Measurements from ENCODE around the gene ATP6V1E1.

The ATP6V1E1 gene

DNA sequence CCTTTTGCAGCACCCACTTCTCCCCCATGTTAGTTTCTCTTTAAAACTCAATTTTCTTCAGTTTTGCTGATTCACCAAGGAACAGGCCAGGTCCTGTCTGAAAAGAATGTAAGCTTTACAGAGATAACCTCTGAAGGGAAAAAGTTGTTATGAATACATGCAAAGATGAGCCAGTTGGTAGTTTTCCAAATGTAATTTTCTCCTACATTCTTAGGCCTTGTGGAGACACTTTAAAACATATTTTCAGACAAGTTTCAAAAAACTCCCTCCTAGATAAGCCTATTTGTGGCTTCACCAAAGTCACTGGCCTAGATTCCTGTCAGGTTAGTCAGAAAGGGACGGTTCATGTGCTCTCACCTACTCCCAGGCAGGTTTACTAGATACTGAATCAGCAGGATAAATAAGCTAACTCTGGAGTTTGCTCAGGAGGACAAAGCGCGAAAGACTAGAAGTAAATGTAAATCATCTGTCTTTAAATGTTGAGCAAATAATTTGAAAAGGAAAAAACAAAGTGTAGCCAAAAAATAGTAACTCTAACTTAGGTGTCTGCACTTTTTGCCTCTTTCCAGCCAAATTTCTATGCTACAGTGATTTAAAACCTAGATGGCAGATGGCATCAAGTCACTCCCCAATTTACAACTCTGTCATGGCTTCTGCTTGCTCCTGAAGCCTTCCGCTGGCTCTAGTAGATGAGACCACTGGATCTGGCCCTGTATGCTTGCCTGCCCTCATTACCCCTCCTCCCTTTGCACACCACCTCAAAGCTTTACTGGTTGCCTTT is 4.9 kb upstream of the ATP6V1E1 start:
- DNase-seq, result no peak

DNA sequence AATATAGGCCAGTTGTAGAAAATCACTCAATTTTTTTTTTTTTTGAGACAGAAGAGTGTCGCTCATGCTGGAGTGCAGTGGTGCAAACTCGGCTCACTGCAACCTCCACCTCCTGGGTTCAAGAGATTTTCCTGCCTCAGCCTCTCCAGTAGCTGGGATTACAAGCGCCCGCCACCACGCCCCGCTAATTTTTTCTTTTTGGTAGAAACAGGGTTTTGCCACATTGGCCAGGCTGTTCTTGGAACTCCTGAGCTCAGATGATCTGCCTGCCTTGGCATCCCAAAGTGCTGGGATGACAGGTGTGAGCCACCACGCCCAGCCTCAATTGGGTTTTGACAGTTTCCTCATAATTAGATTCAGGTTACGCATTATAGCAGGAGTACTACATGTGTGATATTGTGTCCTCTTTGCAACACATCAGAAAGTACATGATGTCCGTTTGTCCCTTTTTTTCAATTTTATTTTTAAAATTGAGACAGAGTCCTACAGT is 2.6 kb upstream of the ATP6V1E1 start:
- DNase-seq, result no peak

DNA sequence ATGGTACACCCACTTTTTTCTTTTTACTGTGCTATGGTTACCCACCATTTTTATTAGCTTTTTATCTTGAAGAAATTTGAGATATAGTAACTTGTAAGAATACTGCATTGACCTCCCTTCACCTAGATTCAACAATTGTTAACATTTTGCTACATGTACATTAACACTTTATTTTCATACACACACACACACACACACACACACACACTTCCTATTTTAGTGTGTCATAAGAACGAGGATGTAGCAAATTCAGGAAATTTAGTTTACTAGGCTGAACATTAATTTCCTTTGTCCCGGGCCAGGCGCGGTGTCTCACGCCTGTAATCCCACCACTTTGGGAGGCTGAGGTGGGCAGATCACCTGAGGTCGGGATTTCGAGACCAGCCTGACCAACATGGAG is 1.1 kb upstream of the ATP6V1E1 start:
- no peak for DNase-seq

DNA sequence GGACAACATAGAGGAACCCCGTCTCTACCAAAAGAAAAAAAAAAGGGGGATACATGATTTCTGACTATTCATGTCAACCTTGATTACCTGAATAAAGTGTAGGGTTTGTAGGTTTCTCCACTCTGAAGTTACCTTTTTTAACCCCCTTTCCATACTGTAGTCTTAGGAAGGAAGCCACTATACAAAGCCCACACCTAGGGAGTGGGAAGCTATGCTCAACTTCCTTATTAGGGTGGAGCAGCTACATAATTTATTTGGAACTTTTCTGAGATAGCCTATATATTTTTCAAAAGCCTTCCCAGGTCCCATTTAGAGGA is 582 bp upstream of the ATP6V1E1 start:
- DNase-seq, result no peak

DNA sequence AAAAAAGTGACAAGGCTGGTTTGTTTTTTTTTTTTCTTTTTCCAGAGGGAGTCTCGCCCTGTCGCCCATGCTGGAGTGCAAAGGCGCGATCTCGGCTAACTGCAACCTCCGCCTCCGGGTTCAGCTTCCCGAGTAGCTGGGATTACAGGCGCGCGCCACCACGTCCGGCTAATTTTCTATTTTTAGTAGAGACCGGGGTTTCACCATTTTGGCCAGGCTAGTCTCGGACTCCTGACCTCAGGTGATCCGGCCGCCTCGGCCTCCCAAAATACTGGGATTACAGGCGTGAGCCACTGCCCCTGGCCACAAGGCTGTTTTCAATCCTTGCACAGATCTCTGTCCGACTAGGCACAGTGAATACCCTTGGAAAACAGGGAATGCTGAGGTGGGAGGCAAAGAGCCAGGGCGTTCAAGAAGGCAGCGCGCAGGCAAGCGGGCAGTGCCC is 566 bp downstream of the ATP6V1E1 start:
- no peak for DNase-seq

GRCh38 chr22:17613280-17613679 is 15.3 kb downstream of the ATP6V1E1 start:
- DNase-seq, result no peak

- no peak for DNase-seq
Measured at GRCh38 chr22:17612057-17612456, 16.5 kb downstream of the ATP6V1E1 start.

GRCh38 chr22:17607891-17608521 is 20.5 kb downstream of the ATP6V1E1 start:
- DNase-seq, result no peak

GRCh38 chr22:17606496-17606895 is 22.1 kb downstream of the ATP6V1E1 start:
- DNase-seq, result no peak

- DNase-seq, result no peak
Measured at GRCh38 chr22:17603668-17604067, 24.9 kb downstream of the ATP6V1E1 start.

DNA sequence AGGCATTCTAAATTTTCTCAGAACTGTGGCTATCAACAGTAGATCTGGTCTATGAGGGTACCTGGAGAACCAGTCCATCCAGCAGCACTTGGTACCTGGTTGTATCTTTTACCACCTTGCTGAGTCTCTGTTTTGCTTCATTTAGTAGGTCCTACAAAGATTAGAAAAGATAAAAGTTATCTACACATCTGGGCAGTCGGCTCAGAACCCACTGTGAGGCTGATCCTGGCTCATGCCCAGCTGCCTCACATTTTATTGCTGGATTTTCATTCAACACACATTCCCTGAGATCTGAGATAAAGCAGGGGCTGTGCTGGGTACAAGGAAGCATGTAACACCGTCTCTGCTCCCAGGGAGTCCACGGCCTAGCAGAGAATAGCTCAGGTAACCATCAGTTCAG is 27.5 kb downstream of the ATP6V1E1 start:
- no peak for DNase-seq

- DNase-seq, result no peak
Measured at GRCh38 chr22:17598318-17598717, 30.2 kb downstream of the ATP6V1E1 start.

DNA sequence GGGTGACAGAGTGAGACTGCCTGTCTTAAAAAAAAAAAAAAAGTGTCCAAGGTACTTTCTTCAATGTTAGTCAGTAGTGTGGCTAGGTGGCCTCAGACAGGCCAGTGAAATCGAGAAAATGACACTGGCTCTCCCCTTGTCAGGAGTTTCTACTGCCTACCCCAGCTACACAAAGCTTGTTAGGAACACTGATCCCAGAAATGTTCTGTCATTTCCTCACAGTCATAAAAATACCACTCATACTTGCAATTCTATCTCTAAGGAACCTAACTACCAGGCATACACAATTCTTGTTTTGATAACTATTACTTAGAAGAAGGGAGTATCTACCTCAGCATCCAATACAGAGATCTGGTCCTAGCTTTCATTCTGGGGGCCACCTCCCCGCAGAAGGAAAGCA is 31.3 kb downstream of the ATP6V1E1 start:
- no peak for DNase-seq

DNA sequence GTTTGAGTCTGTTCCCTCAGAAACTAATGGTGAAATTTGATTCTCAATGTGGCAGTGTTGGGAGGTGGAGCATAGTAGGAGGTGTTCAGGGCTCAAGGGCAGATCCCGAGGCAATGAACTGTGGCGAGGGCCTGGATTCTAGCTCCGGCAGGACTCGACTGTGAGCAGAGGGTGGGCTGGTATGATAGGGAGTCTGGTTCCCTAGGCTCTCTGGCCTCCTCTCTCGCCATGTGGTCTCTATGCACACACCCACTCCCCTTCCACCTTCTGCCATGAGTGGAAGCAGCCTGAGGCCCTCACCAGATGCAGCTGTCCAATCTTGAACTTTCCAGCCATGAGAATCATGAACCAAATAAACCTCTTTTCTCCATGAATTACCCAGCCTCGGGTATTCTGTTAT is 32.3 kb downstream of the ATP6V1E1 start:
- no peak for DNase-seq

- no peak for DNase-seq
Measured at GRCh38 chr22:17592201-17592600, 36.3 kb downstream of the ATP6V1E1 start.

DNA sequence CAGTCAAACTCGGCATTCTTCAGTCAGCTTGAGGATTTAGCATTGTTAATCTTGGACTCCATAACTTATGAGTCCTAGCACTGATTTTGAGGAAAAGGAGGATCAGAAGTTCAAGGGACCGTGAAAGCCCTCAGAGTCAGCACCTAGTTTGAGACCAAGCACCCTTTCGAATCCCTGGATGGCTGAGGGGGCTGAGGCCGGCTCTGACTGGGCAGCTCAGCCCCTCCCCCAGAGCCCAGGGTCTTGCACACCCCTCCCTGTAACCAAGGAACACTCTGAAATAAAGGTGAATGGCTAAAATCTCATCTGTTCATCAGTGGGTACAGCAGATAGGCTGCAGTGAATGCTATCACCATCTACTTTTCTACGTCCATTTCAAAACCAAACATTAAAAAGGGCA is 38.0 kb downstream of the ATP6V1E1 start:
- DNase-seq, result no peak

GRCh38 chr22:17589810-17590375 is 38.7 kb downstream of the ATP6V1E1 start:
- DNase-seq, result no peak

DNA sequence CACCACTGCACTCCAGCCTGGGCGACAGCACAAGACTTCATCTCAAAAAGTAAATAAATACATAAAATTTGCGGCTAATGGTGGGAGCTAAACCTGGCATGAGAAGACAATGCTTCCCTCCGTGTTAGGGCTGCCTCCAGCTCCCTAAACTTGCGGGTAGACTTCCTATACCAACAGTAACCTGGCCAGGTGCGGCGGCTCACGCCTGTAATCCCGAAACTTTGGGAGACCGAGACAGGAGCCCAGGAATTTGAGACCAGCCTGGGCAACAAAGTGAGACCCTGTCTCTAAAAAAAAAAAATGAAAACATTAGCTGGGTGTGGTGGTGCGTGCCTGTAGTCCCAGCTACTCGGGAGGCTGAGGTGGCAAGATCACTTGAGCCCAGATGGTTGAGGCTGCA is 39.9 kb downstream of the ATP6V1E1 start:
- no peak for DNase-seq

DNA sequence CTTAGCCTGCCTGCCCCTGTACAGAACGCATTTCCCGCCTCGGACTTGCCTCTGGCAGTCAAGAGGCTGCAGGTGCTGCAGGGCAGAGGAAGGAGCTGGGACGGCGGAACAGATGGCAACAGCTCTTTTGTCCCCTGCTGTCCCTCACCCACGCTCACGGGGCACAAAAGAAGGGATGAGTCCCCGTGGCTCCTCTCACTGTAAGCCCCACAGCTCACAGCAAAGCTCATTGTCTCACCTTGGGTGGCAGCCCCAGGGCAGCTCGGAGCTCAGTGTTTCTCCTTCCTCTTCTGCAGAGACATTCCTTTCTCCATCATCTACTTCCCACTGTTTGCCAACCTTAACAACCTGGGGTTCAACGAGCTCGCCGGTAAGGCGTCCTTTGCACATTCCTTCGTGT is 40.9 kb downstream of the ATP6V1E1 start:
- no peak for DNase-seq

- DNase-seq, result no peak
Measured at GRCh38 chr22:17586831-17587440, 41.6 kb downstream of the ATP6V1E1 start.

- DNase-seq, result no peak
Measured at GRCh38 chr22:17583151-17583550, 45.4 kb downstream of the ATP6V1E1 start.

DNA sequence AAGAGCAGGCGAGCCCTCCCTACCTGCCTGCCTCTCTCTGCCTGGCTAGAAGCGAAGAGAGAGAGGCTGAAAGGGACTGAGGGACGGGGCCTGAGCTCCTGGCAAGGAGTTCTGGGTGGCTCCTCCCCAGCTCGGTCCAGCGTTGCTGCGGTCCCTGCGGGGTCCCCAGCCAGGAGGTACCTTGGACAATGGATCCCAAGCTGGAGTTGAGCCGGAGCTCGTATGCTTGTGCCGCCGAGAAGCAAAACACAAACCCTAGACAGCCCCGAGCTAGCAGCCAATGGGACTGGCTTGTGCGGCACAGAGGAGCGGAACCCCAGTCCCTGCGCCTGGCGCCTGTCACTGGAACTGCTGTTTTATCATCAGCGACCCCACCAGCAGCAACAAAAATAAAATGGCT is 46.9 kb downstream of the ATP6V1E1 start:
- DNase-seq, result no peak

DNA sequence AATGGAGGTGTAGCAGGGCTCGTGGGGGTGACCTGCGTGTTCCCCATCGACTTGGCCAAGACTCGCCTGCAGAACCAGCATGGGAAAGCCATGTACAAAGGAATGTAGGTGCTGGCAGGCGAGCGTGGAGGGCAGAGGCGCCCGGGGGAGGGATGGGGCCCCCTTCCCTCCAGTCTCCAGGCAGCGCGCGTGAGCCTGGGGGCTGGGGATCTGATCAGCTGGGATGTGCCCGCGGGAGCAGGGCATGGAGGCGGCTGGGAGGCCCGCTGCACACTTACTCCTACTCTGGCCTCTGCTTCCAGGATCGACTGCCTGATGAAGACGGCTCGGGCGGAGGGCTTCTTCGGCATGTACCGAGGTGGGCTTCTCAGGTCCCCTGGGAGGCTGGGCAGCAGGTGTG is 47.5 kb downstream of the ATP6V1E1 start:
- no peak for DNase-seq
